Jurkat, Clone E6-1 (cell line): ENCODE data around the gene CST11.

Source experiments
- DNase-seq: peaks from one replicate; pipeline ENCODE4 v3.0.0-alpha.2; 2011; ENCODE audit warnings: low read depth, low spot score
- H3K4me3 ChIP-seq: 2 replicates; pipeline ENCODE4 v1.5.1; 2011; ENCODE audit warnings: mild to moderate bottlenecking, low read length, control low read depth, moderate library complexity

The CST11 gene

DNA sequence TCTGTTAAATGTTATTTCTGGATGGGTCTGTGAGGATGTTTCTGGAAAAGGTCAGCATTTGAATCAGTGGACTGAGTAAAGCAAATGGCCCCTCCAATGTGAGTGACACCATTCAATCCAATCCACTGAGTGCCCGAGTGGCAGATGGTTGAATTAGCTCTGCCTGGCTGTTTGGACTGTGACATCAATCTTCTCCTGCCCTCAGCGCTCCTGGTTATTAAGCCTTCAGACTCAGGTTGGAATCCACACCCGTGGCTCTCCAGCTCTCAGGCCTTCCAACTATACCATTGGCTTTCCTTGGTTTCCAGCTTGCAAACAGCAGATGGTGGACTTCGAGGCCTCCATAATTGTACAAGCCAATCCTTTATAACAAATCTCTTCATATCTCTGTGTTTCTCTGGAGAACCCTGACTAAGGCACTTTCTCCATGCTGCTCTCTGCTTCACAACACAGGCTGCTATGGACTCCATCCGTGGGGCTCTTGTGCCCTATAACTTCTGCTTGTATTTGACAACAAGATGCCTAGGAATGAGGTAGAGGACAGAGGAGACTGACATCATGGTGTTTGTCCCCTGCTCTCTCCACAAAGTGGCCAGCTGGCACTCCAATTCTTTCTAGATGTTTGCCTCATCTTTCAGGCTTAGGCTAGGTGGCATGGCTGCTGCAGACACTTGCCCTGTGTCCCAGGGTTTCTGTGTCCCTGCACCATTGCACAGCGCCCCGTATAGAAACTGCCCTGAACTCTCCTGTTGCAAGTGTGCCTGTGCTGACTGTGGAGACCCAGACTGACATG, 18.0 kb downstream of the CST11 start:
- no peak overlapping the region for H3K4me3 ChIP-seq
- DNase-seq, result no peak

DNA sequence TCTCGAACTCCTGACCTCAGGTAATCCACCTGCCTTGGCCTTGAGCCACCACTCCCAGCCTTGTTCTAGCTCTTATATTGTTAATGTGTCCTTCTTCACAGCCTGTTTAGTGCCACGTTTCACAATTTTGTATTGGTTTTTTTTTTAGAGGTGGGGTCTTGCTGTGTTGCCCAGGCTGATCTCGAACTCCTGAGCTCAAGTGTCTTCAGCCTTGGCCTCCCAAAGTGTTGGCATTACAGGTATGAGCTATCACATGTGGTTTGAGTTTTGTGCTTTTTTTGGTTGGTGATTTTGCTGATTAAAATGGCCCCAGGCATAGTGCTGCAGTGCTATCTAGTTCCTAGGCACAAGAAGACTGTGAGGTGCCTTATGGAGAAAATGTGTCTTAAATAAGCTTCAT, 19.0 kb downstream of the CST11 start:
- H3K4me3 ChIP-seq, result no peak overlapping the region
- no peak for DNase-seq

DNA sequence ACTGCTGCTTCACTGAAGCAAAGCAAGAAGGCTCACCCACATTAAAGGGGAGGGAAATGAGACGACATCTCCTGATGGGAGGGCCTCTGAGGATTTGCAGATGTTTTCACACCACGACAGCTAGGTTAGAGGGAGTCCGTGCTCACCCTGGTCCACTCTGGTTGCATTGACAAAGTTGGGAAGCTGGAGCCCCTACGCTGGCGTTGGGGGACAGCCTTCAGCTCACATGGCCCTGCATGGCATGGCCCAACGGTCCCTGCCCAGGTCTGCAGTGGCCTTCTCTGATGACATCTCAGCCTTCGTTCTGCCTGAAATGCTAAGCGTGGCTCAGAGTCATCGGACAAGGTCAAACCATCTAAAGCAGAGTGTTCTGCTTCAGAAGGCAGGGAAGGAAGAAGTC, 27.5 kb downstream of the CST11 start:
- H3K4me3 ChIP-seq, result no peak overlapping the region
- no peak for DNase-seq

DNA sequence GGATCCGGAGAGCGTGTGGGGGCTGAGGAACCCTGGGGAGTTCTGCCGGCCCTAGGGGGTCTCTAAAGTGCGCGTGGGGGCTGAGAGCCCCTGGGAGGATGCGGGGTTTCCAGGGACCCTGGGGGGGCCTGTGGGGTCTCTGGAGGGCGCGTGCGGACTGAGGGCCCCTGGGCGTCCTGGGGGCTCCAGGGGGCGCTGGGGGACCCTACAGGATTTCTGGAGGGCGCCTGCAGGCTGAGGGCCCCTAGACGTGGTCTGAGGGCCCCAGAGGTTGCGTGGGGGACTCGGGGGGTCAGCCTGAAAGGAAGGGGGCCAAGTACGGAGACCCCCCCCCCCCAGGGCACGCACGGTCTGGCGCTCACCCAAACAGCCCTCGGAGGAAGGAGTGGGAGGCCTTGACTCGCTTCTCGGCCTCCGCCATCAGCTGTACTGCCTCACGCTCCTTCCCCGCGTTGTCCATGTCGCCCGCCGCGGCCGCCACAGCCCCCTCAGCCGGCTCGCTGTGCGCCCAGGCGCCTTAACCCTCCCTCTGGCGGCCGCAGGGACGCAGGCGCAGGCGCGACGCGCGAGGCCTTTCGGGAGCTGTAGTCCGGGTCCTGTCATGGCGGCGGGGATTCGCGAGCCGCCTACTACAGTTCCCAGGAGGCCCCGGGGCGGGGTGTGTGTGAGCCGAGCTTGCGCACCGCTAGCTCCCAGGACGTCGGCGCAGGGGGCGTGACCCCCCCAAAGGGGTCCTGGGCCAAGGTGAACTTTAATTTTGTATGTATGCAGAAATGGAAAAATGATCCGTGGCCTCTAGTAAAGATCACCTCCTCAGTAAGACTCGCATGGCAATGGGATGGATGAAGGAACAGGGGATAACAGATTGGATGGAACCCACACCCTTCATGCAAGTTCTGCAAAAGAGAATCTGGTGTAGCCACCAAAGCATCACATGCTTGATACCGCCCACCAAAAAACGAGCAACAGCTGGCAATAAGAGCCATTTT, 31.4 kb downstream of the CST11 start, which contains the start of gene NAPB:
NAPB (minus strand) TSS at position 546 of the 989 bp plus-strand sequence; CDS start at position 460, 86 bp downstream.
- peak; percentile 92 for DNase-seq
- H3K4me3 ChIP-seq, result peak within 1 kb of the TSS; percentile 83

DNA sequence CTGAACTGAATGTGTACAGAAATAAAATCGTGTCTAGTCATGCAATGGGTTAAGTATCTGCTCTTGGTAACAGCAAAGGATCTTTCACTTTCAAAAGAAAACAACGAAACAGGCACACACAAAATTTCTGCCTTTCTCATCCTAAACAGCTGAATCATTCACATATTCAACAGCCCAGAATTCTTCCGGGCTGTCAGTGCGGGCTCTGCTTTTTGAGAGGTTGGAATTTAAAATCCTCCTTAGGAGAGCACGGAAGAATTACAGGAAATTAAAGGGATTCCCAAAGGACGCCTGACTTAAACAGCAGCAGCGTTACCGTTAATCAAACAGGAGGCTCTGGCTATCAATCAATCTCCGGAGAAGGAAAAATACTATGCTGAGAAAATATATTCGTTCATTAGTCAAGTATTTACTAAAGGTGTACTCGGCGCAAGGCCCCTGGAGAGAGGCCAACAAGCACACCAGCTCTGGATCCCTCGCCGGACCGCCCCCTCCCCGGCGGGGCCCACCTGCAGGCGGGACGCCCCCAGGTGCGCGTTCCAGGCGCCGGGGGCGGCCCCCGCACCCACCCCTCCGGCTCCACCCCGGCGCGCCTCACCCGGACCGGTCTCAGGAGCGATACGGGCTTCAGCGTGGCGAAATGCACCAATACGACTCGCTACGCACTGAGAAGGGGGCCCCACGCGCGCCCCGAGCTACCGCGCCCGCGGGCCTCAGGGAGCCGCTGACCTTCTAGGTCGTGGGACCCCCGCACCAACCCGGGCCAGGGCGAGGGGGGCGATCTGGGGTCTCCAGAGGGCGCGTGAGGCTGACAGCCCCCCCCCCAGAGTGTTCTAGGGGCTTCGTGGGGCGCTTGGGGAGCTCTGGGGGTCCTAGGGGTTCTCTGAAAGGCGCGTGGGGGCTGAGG, 32.4 kb downstream of the CST11 start:
- no peak for DNase-seq
- peak overlapping the region; percentile 83 for H3K4me3 ChIP-seq

DNA sequence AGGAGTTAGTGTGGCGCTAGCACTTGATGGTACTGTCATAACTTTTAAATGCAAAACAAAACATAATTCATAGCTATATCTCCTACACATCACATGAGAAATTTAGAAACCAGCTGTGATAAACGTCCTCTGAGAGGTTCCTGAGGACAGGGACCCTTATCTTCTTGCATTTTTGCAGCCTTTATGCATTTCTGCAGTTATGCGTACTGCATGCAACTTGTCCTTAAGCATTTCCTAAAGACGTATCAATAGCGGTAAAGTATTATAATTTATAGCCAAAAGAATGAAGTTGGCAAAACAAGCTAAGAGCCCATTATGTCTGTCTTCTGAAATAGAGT, 33.0 kb downstream of the CST11 start:
- peak overlapping the region; percentile 83 for H3K4me3 ChIP-seq
- DNase-seq, result no peak

DNA sequence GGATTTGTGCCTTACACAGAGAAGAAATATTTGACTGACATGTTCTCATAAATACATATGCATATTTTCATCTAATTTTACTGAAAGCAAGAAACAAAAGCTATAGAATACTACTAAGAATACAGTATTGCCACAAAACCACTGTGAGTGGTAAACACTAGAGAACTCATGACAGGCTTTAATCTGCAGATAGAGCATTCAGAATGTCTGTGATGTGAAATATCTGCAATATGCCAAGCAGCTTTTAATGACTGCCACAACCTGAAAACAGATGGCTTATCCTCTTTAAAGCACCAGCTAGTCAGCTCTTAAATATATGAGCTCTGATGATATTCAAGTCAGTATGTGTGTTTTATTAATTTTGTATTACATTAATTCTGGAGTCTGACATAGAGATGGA, 34.8 kb downstream of the CST11 start:
- H3K4me3 ChIP-seq, result no peak overlapping the region
- DNase-seq, result peak; percentile 73

DNA sequence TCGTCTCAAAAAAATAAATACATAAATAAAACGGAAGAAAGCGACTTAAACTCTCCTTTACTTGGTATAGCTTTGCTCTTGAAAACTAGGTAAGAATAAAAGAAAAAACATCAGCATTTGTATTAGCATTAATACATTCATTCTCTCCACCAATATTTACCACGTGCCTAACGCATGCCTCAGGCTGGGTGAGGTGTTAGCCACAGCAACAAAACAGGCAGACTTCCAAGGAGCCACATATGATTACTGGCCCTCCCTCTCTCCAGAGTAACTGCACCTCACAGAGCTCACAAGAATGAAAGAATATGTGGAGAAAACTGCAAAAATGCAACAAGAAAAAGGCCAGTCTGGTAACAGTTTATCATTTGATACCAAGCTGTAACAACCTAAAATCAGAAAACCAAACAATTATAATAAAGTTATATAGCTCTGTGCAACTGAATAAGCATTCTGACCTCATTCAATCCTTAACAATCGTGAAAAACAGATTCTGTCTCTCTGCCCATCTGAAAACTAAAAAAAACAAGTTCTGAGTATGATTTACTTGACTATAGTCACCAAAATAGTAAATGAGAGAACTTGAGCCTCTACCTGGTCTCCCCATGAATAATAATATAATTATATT, 36.6 kb downstream of the CST11 start:
- no peak for DNase-seq
- no peak overlapping the region for H3K4me3 ChIP-seq

DNA sequence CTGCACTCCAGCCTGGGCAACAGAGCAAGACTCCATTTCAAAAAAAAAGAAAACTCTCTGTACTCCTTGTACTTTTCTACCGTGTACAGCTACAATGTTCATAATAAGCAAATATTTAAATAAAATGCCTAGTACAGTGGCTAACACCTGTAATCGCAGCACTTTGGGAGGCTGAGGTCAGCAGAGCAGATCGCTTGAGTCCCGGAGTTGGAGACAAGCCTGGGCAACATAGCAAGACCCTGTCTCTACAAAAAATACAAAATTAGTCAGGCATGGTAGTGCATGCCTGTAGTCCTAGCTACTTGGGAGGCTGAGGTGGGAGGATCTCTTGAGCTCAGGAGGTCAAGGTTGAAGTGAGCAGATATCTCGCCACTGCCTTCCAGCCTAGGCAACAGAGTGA, 37.1 kb downstream of the CST11 start:
- H3K4me3 ChIP-seq, result no peak overlapping the region
- DNase-seq, result no peak

DNA sequence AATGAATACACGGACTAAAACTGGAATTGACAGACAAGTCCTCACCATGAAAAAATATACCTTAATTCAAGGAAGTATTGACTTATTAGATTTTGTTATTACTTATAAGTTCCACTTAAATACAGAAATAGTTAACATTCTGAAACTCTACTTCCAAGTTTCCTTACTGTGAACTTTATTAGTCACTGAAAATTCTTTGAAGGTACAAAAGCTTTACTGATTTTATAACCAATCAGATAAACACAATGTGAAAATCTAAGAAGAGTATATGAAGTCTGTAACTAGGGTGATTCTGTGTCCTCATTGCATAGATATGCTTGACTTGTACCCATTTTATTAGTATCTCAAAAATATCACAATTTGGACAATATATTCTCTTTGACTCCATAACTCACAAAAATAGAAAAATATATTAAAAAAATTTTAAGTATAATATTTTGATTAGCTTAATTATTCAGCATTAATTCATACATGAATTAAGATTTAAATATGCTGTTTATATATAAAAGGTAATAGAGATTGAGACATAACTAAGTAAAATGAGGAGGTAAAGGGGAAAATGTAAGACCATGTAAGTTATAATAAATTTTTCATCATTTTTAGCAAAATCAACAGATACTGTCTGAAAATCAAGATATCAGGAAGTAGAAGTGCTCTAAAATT, 38.0 kb downstream of the CST11 start:
- no peak overlapping the region for H3K4me3 ChIP-seq
- DNase-seq, result no peak

DNA sequence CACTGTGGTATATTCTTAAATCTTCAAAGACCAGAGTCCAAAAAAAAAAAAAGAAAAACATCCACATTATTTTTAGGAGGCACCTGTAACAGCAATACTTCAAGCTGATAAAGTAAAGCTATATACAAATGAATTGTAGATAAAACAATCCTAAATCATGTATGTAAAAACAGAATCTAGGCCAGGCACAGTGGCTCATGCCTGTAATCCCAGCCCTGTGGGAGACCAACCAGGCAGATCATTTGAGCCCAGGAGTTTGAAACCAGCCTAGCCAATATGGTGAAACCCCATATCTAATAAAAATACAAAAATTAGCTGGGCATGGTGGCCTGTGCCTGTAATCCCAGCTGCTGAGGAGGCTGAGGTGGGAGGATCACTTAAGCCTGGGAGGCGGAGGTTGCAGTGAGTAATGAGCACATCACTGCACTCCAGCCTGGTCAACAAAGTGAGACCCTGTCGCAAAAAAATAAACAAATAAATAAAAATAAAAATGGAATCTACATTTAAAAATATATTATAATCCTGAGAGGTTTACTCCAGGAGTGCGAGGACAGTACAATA, 38.7 kb downstream of the CST11 start:
- no peak for DNase-seq
- H3K4me3 ChIP-seq, result no peak overlapping the region

DNA sequence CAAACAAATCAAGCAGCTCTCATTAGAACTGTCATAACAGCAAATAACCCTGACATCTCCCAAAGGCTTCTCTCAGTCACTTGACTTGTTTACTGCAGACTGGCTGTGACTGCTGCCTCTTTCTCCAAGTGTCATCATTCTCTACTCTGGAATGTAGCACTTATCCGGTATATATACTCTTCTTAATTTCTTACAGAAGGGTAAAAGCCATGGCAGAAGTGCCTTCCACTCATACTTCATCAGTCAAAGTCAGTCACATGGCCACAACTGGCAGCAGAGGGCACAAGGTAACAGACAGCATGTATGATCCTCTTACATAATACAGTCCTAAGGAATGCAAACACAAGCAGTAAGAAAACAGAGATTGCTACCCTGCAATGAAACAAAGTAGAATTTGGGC, 40.6 kb downstream of the CST11 start:
- H3K4me3 ChIP-seq, result no peak overlapping the region
- DNase-seq, result no peak

DNA sequence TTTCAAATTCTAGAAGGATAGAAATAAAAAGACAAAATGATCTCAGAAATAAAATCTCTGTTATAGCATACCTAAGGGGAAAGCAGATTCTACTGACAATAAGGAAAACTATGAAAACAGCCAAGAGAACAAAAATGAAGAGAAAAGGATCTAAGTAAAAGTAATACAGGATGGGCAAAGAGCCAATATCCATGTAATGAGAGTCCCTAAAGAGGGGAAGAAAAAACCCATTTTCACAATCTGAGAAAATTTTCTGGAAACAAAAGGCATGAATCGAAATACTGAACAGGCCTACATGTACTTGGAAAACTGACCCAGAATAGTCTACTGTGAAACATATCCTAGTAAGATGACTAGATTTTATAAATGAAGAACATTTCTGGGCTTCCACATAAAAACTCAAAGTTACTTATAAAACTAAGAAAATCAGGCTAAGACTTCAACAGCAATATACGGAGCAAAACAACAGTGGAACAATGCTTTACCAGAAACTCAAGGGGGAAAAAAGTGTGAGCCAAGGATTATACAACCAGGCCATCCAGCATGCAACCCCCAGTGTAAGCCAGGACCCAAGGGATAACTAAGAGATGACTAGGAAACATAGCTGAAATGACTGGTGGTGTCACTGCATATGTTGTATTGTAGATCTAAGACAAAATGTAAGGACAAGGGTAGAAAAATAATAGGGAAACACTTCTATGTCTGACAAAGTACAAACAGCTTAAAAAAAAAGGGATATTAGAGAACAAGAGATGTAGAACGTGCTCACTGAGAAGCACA, 41.6 kb downstream of the CST11 start:
- H3K4me3 ChIP-seq, result no peak overlapping the region
- no peak for DNase-seq

DNA sequence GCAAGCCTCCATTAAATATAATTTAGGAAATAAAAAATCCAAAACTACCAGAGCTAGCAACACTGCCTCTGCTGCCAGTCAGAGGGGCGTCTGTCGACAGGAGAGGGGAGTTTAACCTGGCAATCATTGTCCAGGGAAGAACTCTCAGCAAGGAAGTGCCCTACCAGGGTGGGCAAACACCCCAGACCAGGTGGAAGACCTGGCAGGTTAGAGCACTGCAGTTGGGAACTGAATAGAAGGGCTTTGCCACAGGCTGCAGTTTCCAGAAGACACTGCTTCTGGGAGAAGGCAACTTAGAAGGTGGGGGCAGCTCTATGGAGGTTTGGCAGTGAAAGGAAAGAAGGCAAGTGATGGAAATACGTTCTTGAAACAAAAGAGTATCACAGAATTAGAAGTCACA, 42.9 kb downstream of the CST11 start:
- no peak for DNase-seq
- H3K4me3 ChIP-seq, result peak overlapping the region; percentile 8

DNA sequence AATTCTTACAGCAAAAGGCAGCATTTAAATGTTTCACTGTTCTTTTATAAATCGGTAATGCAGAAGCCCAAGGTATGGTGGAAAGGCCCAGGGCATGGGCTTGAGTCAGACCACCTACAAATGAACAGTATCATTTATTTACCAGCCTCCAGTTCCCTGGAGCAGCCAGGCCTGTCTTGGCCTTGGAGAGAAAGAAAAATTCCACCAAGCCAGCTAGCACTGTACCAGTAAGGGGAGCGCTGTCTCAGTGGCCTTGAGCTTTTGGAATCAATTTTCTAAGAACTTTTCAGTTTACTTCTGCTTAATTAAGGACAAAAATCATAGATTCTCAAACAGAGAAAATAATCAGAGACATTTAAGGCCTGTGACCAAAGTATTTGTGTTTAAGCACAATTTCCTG, 43.7 kb downstream of the CST11 start:
- DNase-seq, result no peak
- H3K4me3 ChIP-seq, result no peak overlapping the region

DNA sequence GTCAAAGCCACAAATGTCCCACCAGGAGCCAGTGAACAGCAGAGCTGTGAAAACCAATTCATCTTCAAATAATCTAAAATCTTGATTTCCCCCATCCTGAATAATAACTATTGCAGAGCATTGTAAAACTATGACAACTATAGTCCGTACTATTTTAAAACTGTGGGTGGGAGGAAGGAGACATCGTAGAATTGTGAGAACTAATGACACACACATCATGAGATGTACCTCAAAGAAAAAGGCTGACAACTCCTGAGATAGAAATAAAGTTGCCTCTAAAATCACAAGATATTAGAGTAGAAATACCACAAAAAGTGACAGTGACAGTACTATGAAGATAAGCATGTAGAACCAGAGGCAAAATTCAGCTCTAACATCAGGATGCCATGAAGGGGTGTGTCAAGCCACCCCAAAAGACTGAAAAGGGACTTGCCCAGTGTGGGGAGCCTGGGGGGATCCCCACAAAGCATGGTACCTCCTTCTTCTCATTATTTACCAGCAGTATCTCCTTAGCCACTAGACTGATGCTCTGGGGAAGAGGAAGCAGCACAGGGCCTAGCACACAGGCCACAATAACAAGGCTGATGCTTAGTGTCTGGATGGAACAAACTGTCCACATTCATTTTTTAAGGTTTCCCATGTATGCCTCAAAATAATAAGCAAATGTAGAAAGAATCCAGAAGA, 44.8 kb downstream of the CST11 start:
- DNase-seq, result no peak
- H3K4me3 ChIP-seq, result no peak overlapping the region

DNA sequence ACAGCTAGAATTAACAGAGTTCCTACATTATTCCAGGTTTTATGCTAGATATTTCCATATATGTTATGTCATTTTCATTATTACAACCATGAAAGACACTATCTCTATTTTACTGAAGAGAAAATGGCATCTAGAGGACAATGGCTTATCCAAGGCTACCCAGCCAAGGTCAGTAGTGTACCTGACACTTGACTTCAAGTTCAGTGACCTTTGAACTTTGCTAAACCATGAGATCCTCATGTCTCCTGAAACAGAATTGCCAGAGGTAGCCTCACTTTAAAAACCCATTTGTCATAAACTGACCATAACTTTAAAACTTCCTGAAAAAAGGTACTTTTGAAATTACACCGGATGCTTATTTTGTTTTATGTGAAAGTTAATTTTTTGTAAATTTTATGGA, 45.8 kb downstream of the CST11 start:
- H3K4me3 ChIP-seq, result no peak overlapping the region
- no peak for DNase-seq
